Measurements from ENCODE around the gene PRR14. TPM values are rescaled to one million over a fixed set of nuclear protein-coding genes. Genes with fewer than 3 reads are reported as not detected.
A peak's percentile ranks its signal among the peaks of the same experiment; 100 is the strongest.

Gene PRR14
- total and polyA plus RNA-seq, 4 donors: 7.5 to 13.5 (median 8.9) TPM

GRCh38 chr16:30606004-30606403 is 44.8 kb upstream of the PRR14 start:
- Histone ChIP-seq H3K4me3 (ENCODE audit: low read depth in 1 of 3, low read length in 3 of 3) (no peak overlapping the region), H3K4me1 (ENCODE audit: control insufficient read depth in 4 of 4, insufficient read depth in 4 of 4, low read length in 3 of 4) (peaks cover 18 to 52% (median 39%) of the 10 kb centered on the region in 4 donors), H3K9me3 (ENCODE audit: control insufficient read depth in 4 of 4, low read length in 3 of 4) (no peaks in the 10 kb centered on the region), H3K27me3 (ENCODE audit: control insufficient read depth in 4 of 4, insufficient read depth in 4 of 4, low read length in 3 of 4) (no peaks in the 10 kb centered on the region), H3K9ac (ENCODE audit: low read depth in 1 of 2, low read length in 2 of 2) (no peak overlapping the region), H3K36me3 (ENCODE audit: control insufficient read depth in 4 of 4, insufficient read depth in 3 of 4, low read depth in 1 of 4, low read length in 3 of 4) (peaks cover 2 to 8% (median 3%) of the 10 kb centered on the region in 4 donors), H3K27ac (ENCODE audit: low read depth in 1 of 2, low read length in 2 of 2) (no peak overlapping the region)
- WGBS: 98% methylated on average over 3 of the region's 3 CpGs
- no peak for DNase-seq (ENCODE audit: low spot score)
- no peak for TF ChIP-seq TAF1 (conservative IDR thresholded peaks at IDR 0.05)
- no peak for TF ChIP-seq NR2F2 (IDR thresholded peaks at IDR 0.05)
- no peak for TF ChIP-seq JUND (IDR thresholded peaks at IDR 0.05)
- TF ChIP-seq CTCF (IDR thresholded peaks at IDR 0.05; ENCODE audit: low read depth, low read length, missing input control): no peak

GRCh38 chr16:30609002-30609925 is 41.5 kb upstream of the PRR14 start:
- 14% methylated on average over 40 of the region's 40 CpGs for WGBS
- Histone ChIP-seq H3K4me1 (ENCODE audit: control insufficient read depth in 4 of 4, insufficient read depth in 4 of 4, low read length in 3 of 4) (peaks cover 14 to 38% (median 25%) of the 10 kb centered on the region in 4 donors), H3K9me3 (ENCODE audit: control insufficient read depth in 4 of 4, low read length in 3 of 4) (no peaks in the 10 kb centered on the region), H3K4me3 (ENCODE audit: low read depth in 1 of 3, low read length in 3 of 3) (peak overlapping the region; percentile 80 to 91 (median 81)), H3K27me3 (ENCODE audit: control insufficient read depth in 4 of 4, insufficient read depth in 4 of 4, low read length in 3 of 4) (no peaks in the 10 kb centered on the region), H3K27ac (ENCODE audit: low read depth in 1 of 2, low read length in 2 of 2) (peak overlapping the region; percentile 96 to 97), H3K9ac (ENCODE audit: low read depth in 1 of 2, low read length in 2 of 2) (peak overlapping the region; percentile 92 to 97), H3K36me3 (ENCODE audit: control insufficient read depth in 4 of 4, insufficient read depth in 3 of 4, low read depth in 1 of 4, low read length in 3 of 4) (peaks cover 0 to 8% (median 2%) of the 10 kb centered on the region in 4 donors)
- DNase-seq (ENCODE audit: low spot score): no peak
- peak; percentile 3 for TF ChIP-seq CTCF (IDR thresholded peaks at IDR 0.05; ENCODE audit: low read depth, low read length, missing input control)
- TF ChIP-seq, protein P1, sequence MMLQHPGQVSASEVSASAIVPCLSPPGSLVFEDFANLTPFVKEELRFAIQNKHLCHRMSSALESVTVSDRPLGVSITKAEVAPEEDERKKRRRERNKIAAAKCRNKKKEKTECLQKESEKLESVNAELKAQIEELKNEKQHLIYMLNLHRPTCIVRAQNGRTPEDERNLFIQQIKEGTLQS (IDR thresholded peaks at IDR 0.05): no peak

DNA sequence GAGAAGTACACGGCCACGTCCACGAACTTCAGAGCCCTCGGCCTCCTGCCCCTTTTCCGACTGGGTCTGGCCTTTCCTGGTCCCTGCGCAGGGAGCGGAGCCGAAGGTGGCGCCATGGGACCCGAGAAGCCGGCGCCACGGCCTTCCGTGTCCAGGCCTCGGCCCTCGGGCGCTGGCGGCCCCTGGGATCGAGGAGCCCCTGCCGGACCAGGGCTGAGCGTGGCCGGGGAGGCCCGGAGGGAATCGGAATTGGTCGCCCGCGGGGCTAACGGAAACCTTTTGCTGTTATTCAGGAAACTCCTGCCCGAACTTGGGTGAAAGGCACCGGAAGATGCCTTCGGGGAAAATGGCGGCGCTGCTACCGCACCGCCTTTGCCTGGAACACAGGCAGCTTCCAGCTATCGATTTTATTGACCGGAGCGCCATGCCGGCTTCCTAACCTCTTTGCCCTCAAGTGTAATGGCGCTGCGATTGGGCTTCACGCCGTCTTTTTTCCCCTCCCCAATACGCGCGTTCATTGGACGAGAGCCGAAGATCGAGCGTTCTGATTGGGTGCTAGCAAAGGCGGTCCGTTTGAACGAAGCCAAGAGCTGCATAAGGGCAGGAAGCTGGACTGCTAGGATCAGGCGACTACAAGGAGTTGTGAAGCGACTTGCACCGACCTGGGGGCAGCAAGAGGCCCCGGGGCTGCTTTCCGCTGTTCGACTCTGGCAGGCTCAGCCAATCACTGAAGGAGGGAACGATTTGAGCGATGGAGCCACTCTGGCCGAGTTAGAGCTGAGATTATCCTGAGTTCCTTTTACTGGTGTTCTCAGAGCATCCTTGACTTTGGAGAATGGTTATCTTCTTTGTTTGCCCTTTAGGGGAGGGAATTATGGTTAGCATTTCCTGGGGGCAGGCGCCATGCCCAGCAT is 40.6 kb upstream of the PRR14 start, which contains the start of gene ZNF689:
ZNF689 (minus strand) TSS at position 464 of the 914 bp plus-strand sequence; CDS start at position 116, 348 bp downstream.
- H3K4me3 ChIP-seq (ENCODE audit: low read depth in 1 of 3, low read length in 3 of 3): peak within 1 kb of the TSS; percentile 80 to 91 (median 81)
- H3K27ac ChIP-seq (ENCODE audit: low read depth in 1 of 2, low read length in 2 of 2): peak within 1 kb of the TSS; percentile 96 to 97
- H3K9me3 ChIP-seq (ENCODE audit: control insufficient read depth in 4 of 4, low read length in 3 of 4): no peaks in the 10 kb centered on the region
- peak within 1 kb of the TSS; percentile 92 to 97 for H3K9ac ChIP-seq (ENCODE audit: low read depth in 1 of 2, low read length in 2 of 2)
- peaks cover 5 to 29% (median 16%) of the 10 kb centered on the region in 4 donors for H3K4me1 ChIP-seq (ENCODE audit: control insufficient read depth in 4 of 4, insufficient read depth in 4 of 4, low read length in 3 of 4)
- DNase-seq (ENCODE audit: low spot score): peak; percentile 99
- peaks cover 0 to 2% (median 0%) of the 10 kb centered on the region in 4 donors for H3K36me3 ChIP-seq (ENCODE audit: control insufficient read depth in 4 of 4, insufficient read depth in 3 of 4, low read depth in 1 of 4, low read length in 3 of 4)
- H3K27me3 ChIP-seq (ENCODE audit: control insufficient read depth in 4 of 4, insufficient read depth in 4 of 4, low read length in 3 of 4): no peaks in the 10 kb centered on the region
- WGBS: under 1% methylated on average over 63 of the region's 63 CpGs
- TF ChIP-seq HNF4G (IDR thresholded peaks at IDR 0.05) (no peak), SP1 (IDR thresholded peaks at IDR 0.05) (peak; percentile 100), JUND (IDR thresholded peaks at IDR 0.05) (no peak), YY1 (IDR thresholded peaks at IDR 0.05) (peak; percentile 100), NR2F2 (IDR thresholded peaks at IDR 0.05) (peak; percentile 62), RXRA (IDR thresholded peaks at IDR 0.05) (peak; percentile 48 to 61), HNF4A (conservative IDR thresholded peaks at IDR 0.05) (peak; percentile 26 to 37), ZBTB33 (IDR thresholded peaks at IDR 0.05) (peak; percentile 62), EGR1 (IDR thresholded peaks at IDR 0.05; ENCODE audit: low read depth in 2 of 2) (no peak), FOXA2 (IDR thresholded peaks at IDR 0.05) (peak; percentile 8), RAD21 (IDR thresholded peaks at IDR 0.05) (peak; percentile 1 to 10)
- TF ChIP-seq, protein P1 (IDR thresholded peaks at IDR 0.05): no peak
- TF ChIP-seq, protein P2, sequence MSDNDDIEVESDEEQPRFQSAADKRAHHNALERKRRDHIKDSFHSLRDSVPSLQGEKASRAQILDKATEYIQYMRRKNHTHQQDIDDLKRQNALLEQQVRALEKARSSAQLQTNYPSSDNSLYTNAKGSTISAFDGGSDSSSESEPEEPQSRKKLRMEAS (IDR thresholded peaks at IDR 0.05): peak; percentile 37
